HCT116 (cell line): ENCODE data around the gene ZNF683. TPM values are rescaled to one million over a fixed set of nuclear protein-coding genes. Genes with fewer than 3 reads are reported as not detected.

Experiments
- ATAC-seq: fragments of 200-7000 bp; cut with Tn5 transposase; 2 replicates; pipeline ENCODE4 v1.9.1; 2020; ENCODE audit warnings: mild to moderate bottlenecking, moderate library complexity
- BruUV-seq: library from RNA; stranded (reverse); fragments of 400-500 nt; replicated peaks from 2 replicates; lab custom pipeline; 2021; lab: Mats Ljungman, UMichigan
- CTCF ChIA-PET: fragments of 300-600 bp; sonication (Branson Sonifier 250); formaldehyde crosslinking; loops from one replicate; lab custom pipeline; 2021; ENCODE audit warnings: antibody characterized with exemption; lab: Charles Lee
- POLR2A ChIA-PET: fragments of 300-600, 350-600 bp; sonication (Branson Sonifier 250); formaldehyde crosslinking; loops from one replicate; lab custom pipeline; 2021; ENCODE audit warnings: antibody characterized with exemption; lab: Charles Lee
- RAD21 ChIA-PET, 2 experiments: fragments of 300-600 bp; sonication (Branson Sonifier 250); formaldehyde crosslinking; loops; one replicate each; lab custom pipeline; 2023; ENCODE audit warnings: low total read pairs in 2 of 2; ENCODE audit not compliant: uncharacterized antibody in 2 of 2, unreplicated experiment in 2 of 2, low non-redundant PET in 1 of 2; lab: Charles Lee
- DNase-seq: peaks from one replicate; pipeline ENCODE4 v3.0.0-alpha.2; 2010; ENCODE audit warnings: low read depth, low spot score
- H2AFZ ChIP-seq: fragments of 200-600 bp; shearing (Covaris generic), sonication (generic); 2 replicates; pipeline ENCODE4 v1.6.1; 2017; ENCODE audit warnings: low read depth, mixed run types, mixed read lengths, antibody characterized with exemption, low read length; ENCODE audit not compliant: poor library complexity, severe bottlenecking
- H3K27ac ChIP-seq: 2 replicates; pipeline ENCODE4 v1.5.1; 2012; ENCODE audit warnings: low read depth, low read length
- H3K27me3 ChIP-seq: fragments of 200-600 bp; sonication (generic); 2 replicates; pipeline ENCODE4 v1.6.1; 2016; ENCODE audit warnings: mixed run types, low read length, mixed read lengths; ENCODE audit not compliant: insufficient read depth
- H3K36me3 ChIP-seq, 2 experiments: fragments of 200-500 bp in 1 of 2; fragments of 200-600 bp in 1 of 2; sonication (Bioruptor generic) in 1 of 2; sonication (generic) in 1 of 2; 2 replicates each; pipeline versions ENCODE4 v1.5.1 to v1.6.1; 2014 to 2016; ENCODE audit warnings: low read length in 2 of 2, inconsistent platforms in 1 of 2, mixed read lengths in 1 of 2, mixed run types in 1 of 2; ENCODE audit not compliant: insufficient read depth in 2 of 2, control insufficient read depth in 1 of 2
- H3K4me1 ChIP-seq, 2 experiments: fragments of 200-600 bp in 1 of 2; sonication (generic) in 1 of 2; 2 replicates each; pipeline versions ENCODE4 v1.5.1 to v1.6.1; 2012 to 2017; ENCODE audit warnings: low read length in 2 of 2, inconsistent platforms in 1 of 2, mild to moderate bottlenecking in 1 of 2, mixed read lengths in 1 of 2, mixed run types in 1 of 2, moderate library complexity in 1 of 2; ENCODE audit not compliant: insufficient read depth in 2 of 2, control insufficient read depth in 1 of 2
- H3K4me2 ChIP-seq: fragments of 200-600 bp; sonication (generic); 2 replicates; pipeline ENCODE4 v1.6.1; 2017; ENCODE audit warnings: mixed run types, low read length, mixed read lengths
- H3K4me3 ChIP-seq, 2 experiments: fragments of 200-600 bp in 1 of 2; sonication (generic) in 1 of 2; replicated peaks in 1 of 2; 2 replicates each; pipeline ENCODE4 v1.5.1; 2011 to 2016; ENCODE audit warnings: low read length in 2 of 2, control low read depth in 1 of 2, low read depth in 1 of 2, mild to moderate bottlenecking in 1 of 2, mixed read lengths in 1 of 2, mixed run types in 1 of 2
- H3K79me2 ChIP-seq: fragments of 200-600 bp; sonication (generic); 2 replicates; pipeline ENCODE4 v1.6.1; 2017; ENCODE audit warnings: mild to moderate bottlenecking, mixed run types, low read length, moderate library complexity, mixed read lengths; ENCODE audit not compliant: insufficient read depth
- H3K9ac ChIP-seq: fragments of 200-600 bp; sonication (generic); 2 replicates; pipeline ENCODE4 v1.6.1; 2016; ENCODE audit warnings: low read length, mixed read lengths
- H3K9me2 ChIP-seq: fragments of 200-600 bp; sonication (generic), shearing (Covaris generic); 2 replicates; pipeline ENCODE4 v1.6.1; 2017; ENCODE audit warnings: mixed run types, mild to moderate bottlenecking, moderate library complexity; ENCODE audit not compliant: insufficient read depth
- H3K9me3 ChIP-seq, 2 experiments: fragments of 200-500 bp in 1 of 2; fragments of 200-600 bp in 1 of 2; sonication (Bioruptor generic) in 1 of 2; sonication (generic) in 1 of 2; 2 replicates each; pipeline ENCODE4 v1.6.1; 2014 to 2017; ENCODE audit warnings: low read length in 2 of 2, mixed read lengths in 2 of 2, inconsistent platforms in 1 of 2, low read depth in 1 of 2, mild to moderate bottlenecking in 1 of 2, mixed run types in 1 of 2, moderate library complexity in 1 of 2; ENCODE audit not compliant: control insufficient read depth in 1 of 2, insufficient read depth in 1 of 2
- H4K20me1 ChIP-seq: fragments of 200-600 bp; sonication (generic), shearing (Covaris generic); 2 replicates; pipeline ENCODE4 v1.6.1; 2017; ENCODE audit warnings: mixed run types, mild to moderate bottlenecking, moderate library complexity; ENCODE audit not compliant: insufficient read depth
- CEBPB ChIP-seq: IDR thresholded peaks from 2 replicates; pipeline ENCODE4 v1.6.1; 2012; ENCODE audit warnings: low read depth
- CTCF ChIP-seq, 3 experiments: fragments of 200-600 bp in 1 of 3; sonication (generic) in 1 of 3; IDR thresholded peaks in 2 of 3; conservative IDR thresholded peaks in 1 of 3; 2 replicates each; pipeline ENCODE4 v1.5.1; 2012 to 2017; ENCODE audit warnings: low read depth in 2 of 3, low read length in 2 of 3, antibody characterized with exemption in 1 of 3, borderline replicate concordance in 1 of 3, control low read depth in 1 of 3, mild to moderate bottlenecking in 1 of 3, mixed read lengths in 1 of 3, mixed run types in 1 of 3, moderate library complexity in 1 of 3; ENCODE audit not compliant: insufficient read depth in 1 of 3
- ELF1 ChIP-seq: IDR thresholded peaks from 2 replicates; pipeline ENCODE4 v1.6.1; 2012; ENCODE audit warnings: low read depth, borderline replicate concordance
- EZH2phosphoT487 ChIP-seq: fragments of 200-600 bp; IDR thresholded peaks from 2 replicates; pipeline ENCODE4 v1.6.1; 2018; ENCODE audit warnings: antibody characterized with exemption, borderline replicate concordance
- FOSL1 ChIP-seq: IDR thresholded peaks from 2 replicates; pipeline ENCODE4 v1.6.1; 2012; ENCODE audit warnings: low read depth
- JUND ChIP-seq: IDR thresholded peaks from 2 replicates; pipeline ENCODE4 v1.6.1; 2012
- POLR2A ChIP-seq: IDR thresholded peaks from 2 replicates; pipeline ENCODE4 v1.7.0; 2011; ENCODE audit warnings: borderline replicate concordance; ENCODE audit not compliant: insufficient read depth, insufficient read length; ENCODE audit errors: extremely low read depth
- POLR2AphosphoS5 ChIP-seq: IDR thresholded peaks from 2 replicates; pipeline ENCODE4 v1.6.1; 2011; ENCODE audit warnings: mild to moderate bottlenecking, low read depth, low read length, moderate library complexity
- RAD21 ChIP-seq: IDR thresholded peaks from 2 replicates; pipeline ENCODE4 v1.6.1; 2012; ENCODE audit warnings: low read depth, mild to moderate bottlenecking
- REST ChIP-seq: IDR thresholded peaks from 2 replicates; pipeline ENCODE4 v1.6.1; 2012; ENCODE audit warnings: low read depth
- SIN3A ChIP-seq: IDR thresholded peaks from 2 replicates; pipeline ENCODE4 v1.6.1; 2012; ENCODE audit warnings: low read depth
- SP1 ChIP-seq: IDR thresholded peaks from 2 replicates; pipeline ENCODE4 v1.6.1; 2012; ENCODE audit warnings: low read depth
- TCF7L2 ChIP-seq: IDR thresholded peaks from 2 replicates; pipeline ENCODE4 v1.7.0; 2011; ENCODE audit warnings: borderline replicate concordance, inconsistent platforms; ENCODE audit not compliant: insufficient read depth, insufficient read length; ENCODE audit errors: extremely low read depth
- YY1 ChIP-seq: IDR thresholded peaks from 2 replicates; pipeline ENCODE4 v1.6.1; 2011; ENCODE audit warnings: low read length, low read depth, moderate library complexity, mild to moderate bottlenecking; ENCODE audit not compliant: insufficient replicate concordance; ENCODE audit errors: extremely low read depth
- ZFX ChIP-seq: fragments of 450-650 bp; IDR thresholded peaks from 2 replicates; pipeline ENCODE4 v1.6.1; 2017
- ZNF274 ChIP-seq: fragments of 200-500 bp; sonication (Bioruptor generic); IDR thresholded peaks from 2 replicates; pipeline ENCODE4 v1.6.1; 2014; ENCODE audit warnings: mild to moderate bottlenecking, low read depth, low read length, inconsistent platforms
- intact Hi-C: fragments of 100-400 bp; cut with micrococcal nuclease; formaldehyde crosslinking; loops from 2 replicates; pipeline ENCODE4 v1.10.0; 2022
- total RNA-seq: library from RNA; stranded (reverse); gene quantifications from one replicate; pipeline ENCODE4 v1.2.1, GENCODE V29; 2021; ENCODE audit not compliant: unreplicated experiment
- TF ChIP-seq, protein P1 (sequence below): IDR thresholded peaks from 2 replicates; pipeline ENCODE4 v1.6.1; 2012
- TF ChIP-seq, protein P2 (sequence below): IDR thresholded peaks from 2 replicates; pipeline ENCODE4 v1.6.1; 2011; ENCODE audit warnings: mild to moderate bottlenecking, low read length, moderate library complexity; ENCODE audit not compliant: insufficient replicate concordance; ENCODE audit errors: extremely low read depth
- TF ChIP-seq, protein P3 (sequence below): IDR thresholded peaks from 2 replicates; pipeline ENCODE4 v1.6.1; 2012

Gene ZNF683
- total RNA-seq, 1 experiment from 2014 or later, result not detected

DNA sequence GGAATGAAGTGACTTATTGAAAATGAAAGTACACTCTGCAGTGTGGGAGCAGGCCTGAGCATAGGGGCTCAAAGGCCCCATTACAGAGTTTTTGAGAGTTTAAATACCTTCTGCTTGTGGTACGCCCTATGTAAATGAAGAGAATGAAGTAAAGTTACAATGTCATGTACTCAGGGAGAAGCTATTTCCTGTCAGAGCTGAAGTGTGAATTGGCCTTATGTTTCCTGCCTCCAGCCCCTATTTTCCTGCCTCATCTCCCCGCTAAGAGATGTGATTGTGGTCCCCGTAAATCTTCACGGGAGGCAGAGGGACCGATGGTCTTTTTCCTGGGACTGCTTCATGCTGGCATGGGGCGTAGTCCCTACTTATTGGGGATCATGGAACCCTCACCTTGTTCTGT, 2.5 kb upstream of the ZNF683 start:
- H3K9me3 ChIP-seq, result peaks cover 0 to 7% of the 10 kb centered on the region in 2 experiments; a peak in 1 of 4 replicates
- no peaks in the 10 kb centered on the region for H3K27me3 ChIP-seq
- no peaks in the 10 kb centered on the region for H3K9me2 ChIP-seq
- no peak overlapping the region for H2AFZ ChIP-seq
- H3K4me2 ChIP-seq, result no peak overlapping the region
- no peak overlapping the region for H3K4me3 ChIP-seq
- RAD21 ChIA-PET, result no interaction called here
- no peak for DNase-seq
- CTCF ChIA-PET, result interaction anchor here (1.4 kb wide), 1 partner anchor 11 kb away, joined by 9 read pairs; no protein-coding TSS in a partner anchor
- TF ChIP-seq ZFX (no peak), SIN3A (no peak), TCF7L2 (no peak), POLR2A (no peak), POLR2AphosphoS5 (no peak), RAD21 (no peak), ELF1 (no peak), YY1 (no peak), FOSL1 (no peak), CTCF (IDR thresholded peaks at IDR 0.05 in 2 of 3, conservative IDR thresholded peaks at IDR 0.05 in 1 of 3; ENCODE audit: borderline replicate concordance in 1 of 3, insufficient read depth in 1 of 3, low read depth in 2 of 3, low read length in 2 of 3) (no peak), EZH2phosphoT487 (no peak), SP1 (no peak), REST (no peak), JUND (no peak), ZNF274 (no peak), CEBPB (no peak)
- TF ChIP-seq, protein P1, sequence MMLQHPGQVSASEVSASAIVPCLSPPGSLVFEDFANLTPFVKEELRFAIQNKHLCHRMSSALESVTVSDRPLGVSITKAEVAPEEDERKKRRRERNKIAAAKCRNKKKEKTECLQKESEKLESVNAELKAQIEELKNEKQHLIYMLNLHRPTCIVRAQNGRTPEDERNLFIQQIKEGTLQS, result no peak
- TF ChIP-seq, protein P2, sequence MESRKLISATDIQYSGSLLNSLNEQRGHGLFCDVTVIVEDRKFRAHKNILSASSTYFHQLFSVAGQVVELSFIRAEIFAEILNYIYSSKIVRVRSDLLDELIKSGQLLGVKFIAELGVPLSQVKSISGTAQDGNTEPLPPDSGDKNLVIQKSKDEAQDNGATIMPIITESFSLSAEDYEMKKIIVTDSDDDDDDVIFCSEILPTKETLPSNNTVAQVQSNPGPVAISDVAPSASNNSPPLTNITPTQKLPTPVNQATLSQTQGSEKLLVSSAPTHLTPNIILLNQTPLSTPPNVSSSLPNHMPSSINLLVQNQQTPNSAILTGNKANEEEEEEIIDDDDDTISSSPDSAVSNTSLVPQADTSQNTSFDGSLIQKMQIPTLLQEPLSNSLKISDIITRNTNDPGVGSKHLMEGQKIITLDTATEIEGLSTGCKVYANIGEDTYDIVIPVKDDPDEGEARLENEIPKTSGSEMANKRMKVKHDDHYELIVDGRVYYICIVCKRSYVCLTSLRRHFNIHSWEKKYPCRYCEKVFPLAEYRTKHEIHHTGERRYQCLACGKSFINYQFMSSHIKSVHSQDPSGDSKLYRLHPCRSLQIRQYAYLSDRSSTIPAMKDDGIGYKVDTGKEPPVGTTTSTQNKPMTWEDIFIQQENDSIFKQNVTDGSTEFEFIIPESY, result no peak
- TF ChIP-seq, protein P3, sequence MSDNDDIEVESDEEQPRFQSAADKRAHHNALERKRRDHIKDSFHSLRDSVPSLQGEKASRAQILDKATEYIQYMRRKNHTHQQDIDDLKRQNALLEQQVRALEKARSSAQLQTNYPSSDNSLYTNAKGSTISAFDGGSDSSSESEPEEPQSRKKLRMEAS, result no peak
- no peak for ATAC-seq
- POLR2A ChIA-PET, result no interaction called here
- H4K20me1 ChIP-seq, result no peaks in the 10 kb centered on the region
- BruUV-seq, result no TSS peak
- no peak overlapping the region for H3K27ac ChIP-seq
- H3K9ac ChIP-seq, result no peak overlapping the region
- intact Hi-C loops, result no loop called here
- H3K36me3 ChIP-seq, result no peaks in the 10 kb centered on the region
- peaks cover 18 to 25% of the 10 kb centered on the region in 2 experiments for H3K4me1 ChIP-seq
- H3K79me2 ChIP-seq, result no peaks in the 10 kb centered on the region
